Measurements from ENCODE around the gene RXFP1. TPM values are rescaled to one million over a fixed set of nuclear protein-coding genes. Genes with fewer than 3 reads are reported as not detected.
"Not testable (repeated sequence)": the region's sequence is repeated elsewhere in the genome, so short reads cannot be mapped to it uniquely, and the experiment has no call there.

Gene RXFP1
- total RNA-seq, 1 donor from 2014 or later = not detected

DNA sequence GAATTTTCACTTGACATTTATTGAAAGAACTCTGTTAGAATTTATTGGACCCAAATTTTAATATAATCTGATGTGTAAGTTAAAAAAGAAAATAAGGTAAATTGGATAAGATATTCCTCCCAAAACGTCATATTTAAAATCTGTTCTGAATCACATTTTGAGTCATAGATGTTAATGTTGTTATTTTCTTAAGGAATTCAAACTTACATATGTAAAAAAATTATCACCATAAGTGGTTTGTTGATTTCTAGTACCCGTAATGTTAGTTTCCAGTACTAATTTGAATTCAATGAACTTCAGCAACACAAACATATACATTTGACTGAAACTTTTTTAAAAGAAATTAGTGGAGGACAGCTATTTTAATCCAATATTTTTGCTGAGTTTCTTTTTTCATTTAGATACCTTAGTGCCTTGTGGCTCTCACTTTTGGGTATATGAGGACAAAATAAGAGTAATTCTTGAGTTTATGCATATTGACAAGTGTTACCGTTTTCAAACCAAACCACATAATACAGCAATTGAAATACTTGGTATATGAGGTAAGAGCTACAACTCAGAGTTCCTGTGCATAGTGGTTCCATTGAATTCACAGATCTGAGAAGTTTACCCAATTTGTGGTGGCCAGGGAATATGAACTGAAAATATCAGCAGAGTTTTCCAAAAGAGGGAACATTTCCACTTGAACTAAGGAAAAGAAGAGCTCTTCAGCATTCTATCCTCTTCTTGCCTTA, 78.2 kb downstream of the RXFP1 start:
- ATAC-seq = no peak
- intact Hi-C loops (cut with micrococcal nuclease) = no loop called here
- no peak for DNase-seq

DNA sequence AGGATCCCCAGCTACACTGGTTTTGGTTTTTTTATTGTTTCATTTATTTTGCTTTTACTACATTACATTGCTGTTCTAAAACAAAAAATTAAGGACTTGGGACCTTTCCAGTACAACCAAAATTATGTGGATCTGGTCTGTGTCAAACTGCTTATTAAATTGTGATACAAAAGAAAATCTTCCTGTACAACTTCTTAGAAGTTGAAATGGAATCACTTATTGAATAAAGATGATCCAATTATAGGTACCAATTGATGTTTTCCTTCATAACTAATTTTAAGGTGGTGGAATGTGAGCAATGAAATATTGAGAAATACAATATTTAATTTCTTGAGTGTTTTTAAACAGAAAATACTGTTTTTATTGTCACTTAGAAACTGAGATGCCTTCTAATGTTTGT, 82.7 kb downstream of the RXFP1 start:
- ATAC-seq = no peak
- intact Hi-C loops (cut with micrococcal nuclease) = no loop called here
- DNase-seq = no peak

DNA sequence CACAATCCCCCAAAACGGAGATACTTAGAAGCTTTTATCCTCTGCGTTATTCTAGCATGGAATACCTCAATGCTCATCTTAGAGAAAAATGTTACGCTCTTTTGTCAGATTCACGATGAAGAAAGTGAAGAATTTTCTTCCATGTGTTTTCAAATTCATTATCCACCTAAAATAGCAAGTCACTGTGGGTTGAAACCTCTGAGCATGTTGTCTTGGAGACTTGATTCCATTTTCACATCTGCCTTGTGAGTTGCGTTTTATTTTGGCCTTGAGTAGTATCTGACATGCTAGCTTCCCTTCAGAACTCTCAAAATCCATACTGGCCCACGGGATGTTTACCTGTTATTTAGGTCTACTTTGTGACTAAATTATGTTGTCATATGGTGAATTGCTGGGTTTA, 83.7 kb downstream of the RXFP1 start:
- ATAC-seq = no peak
- DNase-seq = no peak
- intact Hi-C loops (cut with micrococcal nuclease) = no loop called here

DNA sequence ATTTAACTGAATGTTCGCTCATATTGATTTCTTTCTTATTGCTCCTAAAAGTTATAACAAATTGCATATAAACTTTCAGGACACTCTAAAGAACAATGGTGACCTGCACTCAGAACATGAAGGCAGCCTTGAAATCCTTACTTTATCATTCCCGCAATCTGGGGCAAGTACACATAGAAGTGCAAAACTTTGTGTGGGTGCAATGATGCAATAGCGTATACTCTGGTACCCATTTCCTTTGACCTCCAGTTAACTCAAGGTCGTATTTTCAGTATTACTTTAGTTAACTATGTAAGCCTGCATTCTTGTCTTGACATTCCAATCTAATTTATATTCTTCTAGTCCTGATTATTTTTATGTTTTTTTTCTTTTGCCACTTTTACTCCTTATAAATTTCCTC, 85.3 kb downstream of the RXFP1 start:
- no peak for ATAC-seq
- DNase-seq = no peak
- intact Hi-C loops (cut with micrococcal nuclease) = no loop called here

DNA sequence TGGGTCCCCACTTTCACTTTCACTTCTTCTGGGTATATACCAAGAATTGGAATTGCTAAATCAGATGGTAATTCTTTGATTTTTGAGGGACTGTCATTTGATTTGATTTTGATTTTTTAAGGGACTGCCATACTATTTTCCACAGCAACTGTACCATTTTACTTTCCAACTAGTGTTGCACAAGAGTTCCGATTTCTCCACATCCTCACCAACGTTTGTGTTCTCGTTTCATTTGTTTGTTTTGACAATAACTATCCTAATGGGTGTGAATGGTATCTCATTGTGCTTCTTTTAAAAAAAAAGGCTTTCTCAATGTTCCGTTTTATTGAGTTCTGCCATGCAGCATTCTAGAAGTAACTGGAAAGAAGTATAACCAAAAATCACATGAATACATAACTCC, 87.4 kb downstream of the RXFP1 start:
- no peak for ATAC-seq
- intact Hi-C loops (cut with micrococcal nuclease) = no loop called here
- DNase-seq = no peak

DNA sequence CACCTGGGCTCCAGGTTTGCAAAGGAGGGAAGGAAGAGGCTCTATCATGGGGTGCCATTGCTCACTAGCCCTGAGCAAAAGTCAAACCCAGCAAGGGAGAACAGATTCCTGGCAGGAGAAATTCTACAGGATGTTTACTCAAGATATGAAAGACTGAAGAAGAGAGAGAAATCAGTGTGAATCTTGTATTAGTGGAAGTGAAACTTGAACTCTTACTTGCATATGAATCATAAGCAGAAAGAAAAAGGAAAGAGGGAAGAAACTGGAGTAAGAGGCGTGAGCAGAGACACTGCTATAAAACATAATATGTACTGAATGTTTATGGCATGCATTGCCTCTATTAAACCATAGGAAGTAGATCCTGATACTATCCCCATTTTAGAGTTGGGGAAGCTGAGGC, 89.1 kb downstream of the RXFP1 start:
- intact Hi-C loops (cut with micrococcal nuclease) = no loop called here
- DNase-seq (no peak), ATAC-seq (no peak)

DNA sequence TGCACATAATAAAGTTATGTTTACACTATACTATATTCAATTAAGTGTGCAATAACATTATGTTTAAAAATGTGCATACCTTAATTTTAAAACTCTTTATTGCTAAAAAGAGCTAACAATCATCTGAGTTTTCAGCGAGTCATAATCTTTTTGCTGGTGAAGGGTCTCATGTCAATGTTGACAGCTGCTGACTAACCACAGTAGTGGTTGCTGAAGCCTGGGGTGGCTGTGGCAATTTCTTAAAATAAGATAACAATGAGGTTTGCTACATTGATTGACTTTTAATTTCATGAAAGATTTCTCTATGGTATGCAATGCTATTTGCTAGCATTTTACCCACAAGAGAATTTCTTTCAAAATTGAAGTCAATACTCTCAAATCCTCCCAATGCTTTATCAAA, 91.4 kb downstream of the RXFP1 start:
- no peak for DNase-seq
- ATAC-seq = no peak
- intact Hi-C loops (cut with micrococcal nuclease) = no loop called here

DNA sequence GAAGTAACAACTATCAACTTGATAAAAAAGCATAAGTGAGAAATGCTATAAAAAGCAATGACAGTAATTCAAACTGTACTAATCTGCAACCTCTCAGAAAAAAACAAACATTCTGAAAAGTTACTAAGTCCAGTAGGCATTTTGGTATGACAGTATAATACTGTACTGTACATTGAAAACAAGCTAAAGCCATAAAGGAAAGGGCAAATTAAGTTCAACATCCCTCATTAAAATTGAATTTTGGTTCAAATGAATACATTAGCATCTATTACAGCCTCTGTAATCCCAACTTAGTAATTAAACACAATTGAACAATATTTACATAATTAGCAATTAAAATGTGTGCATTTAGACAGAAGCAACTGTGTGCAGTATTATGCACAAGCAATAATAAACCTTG, 96.3 kb downstream of the RXFP1 start:
- intact Hi-C loops (cut with micrococcal nuclease) = no loop called here
- DNase-seq = no peak
- no peak for ATAC-seq

DNA sequence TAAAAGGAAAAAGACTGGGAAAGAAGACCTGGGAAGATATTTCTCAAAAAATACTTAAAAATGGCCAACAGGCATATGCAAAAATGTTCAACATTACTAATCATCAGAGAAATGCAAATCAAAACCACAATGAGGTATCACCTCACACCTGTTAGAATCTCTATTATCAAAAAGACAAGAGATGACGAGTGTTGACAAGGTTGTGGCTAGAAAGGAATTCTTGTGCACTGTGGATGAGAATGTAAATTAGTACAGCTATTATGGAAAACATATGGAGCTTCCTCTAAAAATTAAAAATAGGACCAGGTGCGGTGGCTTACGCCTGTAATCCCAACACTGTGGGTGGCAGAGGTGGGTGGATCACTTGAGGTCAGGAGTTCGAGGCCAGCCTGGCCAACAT, 100.0 kb downstream of the RXFP1 start:
- intact Hi-C loops (cut with micrococcal nuclease) = loop anchor here (10.0 kb wide), 1 partner anchor 127 kb away; no protein-coding TSS in a partner anchor
- ATAC-seq (no peak), DNase-seq (no peak)

DNA sequence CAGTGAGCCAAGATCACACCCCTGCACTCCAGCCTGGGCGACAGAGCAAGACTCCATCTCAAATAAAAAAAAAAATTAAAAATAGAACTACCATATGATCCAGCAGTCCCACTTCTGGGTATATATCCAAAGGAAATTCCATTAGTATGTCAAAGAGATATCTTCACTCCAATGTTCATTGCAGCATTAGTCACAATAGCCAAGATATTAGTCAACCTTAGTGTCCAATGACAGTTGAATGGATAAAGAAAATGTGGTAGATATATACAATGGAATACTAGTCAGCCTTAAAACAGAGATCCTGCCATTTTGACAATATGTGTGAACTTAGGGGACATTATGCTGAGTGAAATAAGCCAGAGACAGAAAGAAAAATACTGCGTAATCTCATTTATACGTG, 100.6 kb downstream of the RXFP1 start:
- no peak for ATAC-seq
- no peak for DNase-seq
- intact Hi-C loops (cut with micrococcal nuclease) = loop anchor here (10.0 kb wide), 1 partner anchor 127 kb away; no protein-coding TSS in a partner anchor

DNA sequence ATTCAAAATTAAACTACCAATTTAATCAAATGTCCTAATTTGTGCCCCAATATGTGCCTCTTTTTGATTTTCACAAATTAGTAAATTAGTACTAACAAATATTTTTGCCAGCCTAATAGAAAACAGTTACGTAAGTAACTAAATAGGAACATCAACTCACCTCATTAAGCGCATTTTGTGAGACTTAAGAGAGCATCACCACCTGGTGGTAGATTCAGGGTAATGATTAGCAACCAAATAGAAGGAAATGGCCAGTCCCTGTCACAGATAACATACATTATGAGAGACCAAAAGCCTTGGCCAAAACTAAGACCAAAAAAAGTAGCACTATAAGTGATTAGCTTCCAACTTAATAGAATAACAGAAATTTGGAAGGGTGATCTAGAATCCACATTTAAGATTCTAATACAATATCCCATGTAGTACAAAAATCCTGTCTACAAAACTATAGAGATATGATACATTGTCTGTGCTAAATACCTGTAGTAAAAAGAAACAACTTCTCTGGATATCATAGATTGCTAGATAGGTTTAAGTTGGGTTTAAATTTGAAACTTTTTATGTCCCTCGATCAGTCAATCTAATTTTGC, 103.3 kb downstream of the RXFP1 start:
- intact Hi-C loops (cut with micrococcal nuclease) = loop anchor here (2.0 to 10.0 kb wide), 2 partner anchors 130 to 372 kb away; no protein-coding TSS in a partner anchor
- DNase-seq = no peak
- peak; percentile 86 for ATAC-seq

DNA sequence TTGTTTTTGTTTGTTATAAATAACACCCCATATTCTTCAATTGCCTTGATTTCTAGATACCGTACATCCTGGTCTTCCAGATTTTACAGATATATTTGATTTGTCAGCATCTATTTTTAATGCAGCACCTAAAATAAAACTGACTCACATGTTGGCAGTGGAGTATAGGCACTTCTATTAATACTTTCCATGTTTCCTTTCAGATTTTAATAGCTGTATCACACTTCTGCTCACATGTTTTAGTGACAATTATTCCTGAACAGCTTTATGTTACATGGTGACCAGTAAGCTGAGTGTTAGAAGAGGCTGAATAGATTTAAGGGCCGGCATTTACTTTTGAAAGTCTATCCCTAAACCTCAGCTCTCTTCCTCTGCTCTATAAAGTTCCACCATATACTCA, 103.9 kb downstream of the RXFP1 start:
- intact Hi-C loops (cut with micrococcal nuclease) = loop anchor here (2.0 to 10.0 kb wide), 2 partner anchors 131 to 373 kb away; no protein-coding TSS in a partner anchor
- DNase-seq (no peak), ATAC-seq (peak; percentile 94)

DNA sequence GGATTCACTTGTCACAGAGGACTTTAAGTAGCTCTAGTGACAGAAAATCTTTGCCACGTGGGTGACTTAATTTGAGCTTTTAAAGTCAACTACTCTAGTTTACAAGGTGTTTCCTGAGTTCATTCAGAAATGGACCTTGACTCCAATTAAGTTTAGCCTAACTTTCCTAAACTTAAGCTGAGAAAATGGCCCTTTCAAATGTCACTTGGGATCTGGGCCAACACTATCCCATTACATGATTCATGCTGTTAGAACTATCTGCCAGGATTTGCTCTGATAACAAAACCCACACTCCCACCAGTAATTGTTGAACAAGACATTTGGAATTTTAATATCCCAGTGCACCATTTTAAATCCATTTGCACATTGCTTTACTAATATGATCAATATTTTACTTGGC, 109.2 kb downstream of the RXFP1 start:
- ATAC-seq = no peak
- intact Hi-C loops (cut with micrococcal nuclease) = no loop called here
- DNase-seq = no peak

DNA sequence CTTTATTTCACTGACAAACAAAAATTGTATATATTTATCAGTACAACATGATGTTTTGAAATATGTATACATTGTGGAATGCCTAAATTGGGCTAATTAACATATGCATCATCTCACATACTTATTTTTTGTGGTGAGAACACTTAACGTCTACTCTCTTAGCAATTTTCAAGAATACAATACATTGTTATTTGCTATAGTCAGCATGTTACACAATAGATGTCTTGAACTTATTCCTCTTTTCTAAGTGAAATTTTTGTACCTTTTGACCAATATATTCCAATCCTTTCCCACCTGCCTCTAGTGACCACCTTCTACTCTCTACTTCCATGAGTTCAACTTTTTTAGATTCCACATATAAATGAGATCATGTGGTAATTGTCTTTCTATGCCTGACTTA, 114.9 kb downstream of the RXFP1 start:
- DNase-seq = no peak
- no peak for ATAC-seq
- intact Hi-C loops (cut with micrococcal nuclease) = no loop called here

DNA sequence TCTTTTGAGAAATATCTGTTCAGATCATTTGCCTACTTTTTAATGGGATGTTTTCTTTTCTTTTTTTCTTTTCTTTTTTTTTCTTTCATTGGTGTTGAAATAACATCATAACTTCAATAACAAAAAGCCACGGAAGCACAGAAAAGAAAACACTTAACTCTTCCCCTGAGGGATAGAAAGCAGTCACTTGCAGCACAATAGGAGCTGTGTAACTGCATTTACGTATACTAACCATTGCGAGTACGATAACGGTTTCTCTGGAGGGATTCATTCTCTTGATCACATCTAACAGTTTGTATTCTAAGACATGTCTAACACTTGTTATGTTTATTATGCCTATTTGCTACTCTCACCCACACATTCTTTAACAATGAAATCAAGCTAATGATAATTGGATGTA, 122.7 kb downstream of the RXFP1 start:
- DNase-seq = no peak
- intact Hi-C loops (cut with micrococcal nuclease) = no loop called here
- ATAC-seq = no peak

DNA sequence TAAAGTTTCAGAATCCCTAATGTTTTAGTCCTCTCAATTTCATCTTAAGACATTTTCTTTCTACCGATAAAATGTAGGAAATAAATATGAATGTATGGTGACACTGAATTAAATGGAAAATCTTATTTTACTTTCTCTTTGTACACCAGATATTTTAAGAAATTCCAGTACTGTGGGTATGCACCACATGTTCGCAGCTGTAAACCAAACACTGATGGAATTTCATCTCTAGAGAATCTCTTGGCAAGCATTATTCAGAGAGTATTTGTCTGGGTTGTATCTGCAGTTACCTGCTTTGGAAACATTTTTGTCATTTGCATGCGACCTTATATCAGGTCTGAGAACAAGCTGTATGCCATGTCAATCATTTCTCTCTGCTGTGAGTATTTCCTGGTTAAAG, 123.1 kb downstream of the RXFP1 start:
- intact Hi-C loops (cut with micrococcal nuclease) = no loop called here
- no peak for ATAC-seq
- DNase-seq = no peak

DNA sequence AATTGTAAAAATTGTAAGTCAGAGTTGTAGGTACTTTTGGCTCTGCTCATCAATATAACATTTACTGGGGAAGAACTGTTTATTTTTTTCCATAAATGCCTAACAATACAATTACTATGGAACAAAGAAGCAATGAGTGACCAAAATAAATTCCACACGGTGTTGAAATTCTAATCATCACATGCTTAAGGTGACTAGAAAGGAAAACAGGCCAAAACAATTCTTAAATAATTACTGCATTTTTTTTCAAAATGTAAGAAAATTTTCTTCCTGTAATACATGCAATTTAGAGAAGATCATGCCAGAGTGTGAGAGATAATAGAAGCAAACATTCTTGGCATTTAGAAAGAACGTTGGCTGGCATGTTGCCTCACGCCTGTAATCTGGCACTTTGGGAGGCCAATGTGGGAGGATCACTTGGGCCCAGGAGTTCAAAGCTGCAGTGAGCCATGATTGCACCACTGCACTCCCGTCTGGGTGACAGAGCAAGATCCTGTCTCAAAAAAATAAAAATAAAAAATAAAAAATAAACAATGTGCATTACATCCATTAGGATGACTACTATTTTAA, 127.5 kb downstream of the RXFP1 start:
- intact Hi-C loops (cut with micrococcal nuclease) = no loop called here
- ATAC-seq (no peak), DNase-seq (no peak)

DNA sequence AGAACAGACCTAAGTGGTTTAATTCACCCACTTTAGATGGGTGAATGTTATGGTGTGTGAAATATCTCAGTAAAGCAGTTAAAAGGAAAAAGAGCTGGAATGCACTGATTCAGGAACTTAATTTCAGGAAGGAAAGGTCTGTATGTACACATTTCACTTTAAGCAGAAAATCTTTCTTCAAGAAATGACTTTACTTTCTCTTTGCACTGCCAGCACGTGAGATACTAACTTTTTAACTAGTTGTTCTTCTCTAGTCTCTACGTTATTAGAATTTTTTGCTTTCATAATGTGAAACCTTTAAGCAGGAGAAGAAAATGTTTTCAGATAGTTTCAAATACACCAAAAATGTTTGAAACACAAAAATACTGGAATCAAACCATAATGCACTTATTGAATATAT, 131.2 kb downstream of the RXFP1 start:
- intact Hi-C loops (cut with micrococcal nuclease) = no loop called here
- ATAC-seq = no peak
- no peak for DNase-seq

DNA sequence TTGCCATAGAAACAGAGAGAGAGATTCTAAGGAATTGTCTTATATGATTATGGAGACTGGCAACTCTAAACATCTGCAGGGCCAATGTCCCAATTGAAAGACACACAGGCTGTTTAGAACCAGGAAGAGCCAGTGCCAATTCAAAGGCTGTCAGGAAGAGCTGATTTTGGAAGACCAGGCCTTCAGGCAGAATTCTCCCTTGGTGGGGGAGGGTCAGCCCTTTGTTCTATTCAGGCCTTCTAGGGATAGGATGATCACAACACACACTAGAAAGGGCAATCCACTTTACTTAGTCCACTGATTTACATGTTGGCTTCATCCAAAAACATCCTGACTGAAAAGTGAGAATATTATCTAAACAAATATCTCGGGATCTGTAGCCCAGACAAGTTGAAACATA, 134.8 kb downstream of the RXFP1 start:
- DNase-seq (no peak), ATAC-seq (no peak)
- intact Hi-C loops (cut with micrococcal nuclease) = no loop called here

DNA sequence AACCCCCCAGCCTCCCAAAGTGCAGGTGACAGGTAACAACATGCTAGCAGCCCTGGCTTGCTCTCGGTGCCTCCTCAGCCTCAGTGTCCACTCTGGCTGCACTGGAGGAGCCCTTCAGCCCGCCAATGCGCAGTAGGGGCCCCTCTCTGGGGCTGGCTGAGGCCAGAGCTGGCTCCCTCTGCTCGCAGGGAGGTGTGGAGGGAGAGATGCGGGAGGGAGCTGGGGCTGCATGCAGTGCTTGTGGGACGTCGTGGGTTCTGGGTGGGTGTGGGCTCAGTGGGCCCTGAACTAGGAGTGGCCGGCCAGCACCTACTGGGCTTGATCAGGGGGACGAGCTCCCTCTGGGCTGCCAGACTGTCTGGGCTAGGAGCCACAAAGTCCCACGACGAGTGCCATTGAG, 135.6 kb downstream of the RXFP1 start:
- intact Hi-C loops (cut with micrococcal nuclease) = no loop called here
- ATAC-seq (no peak), DNase-seq (no peak)

DNA sequence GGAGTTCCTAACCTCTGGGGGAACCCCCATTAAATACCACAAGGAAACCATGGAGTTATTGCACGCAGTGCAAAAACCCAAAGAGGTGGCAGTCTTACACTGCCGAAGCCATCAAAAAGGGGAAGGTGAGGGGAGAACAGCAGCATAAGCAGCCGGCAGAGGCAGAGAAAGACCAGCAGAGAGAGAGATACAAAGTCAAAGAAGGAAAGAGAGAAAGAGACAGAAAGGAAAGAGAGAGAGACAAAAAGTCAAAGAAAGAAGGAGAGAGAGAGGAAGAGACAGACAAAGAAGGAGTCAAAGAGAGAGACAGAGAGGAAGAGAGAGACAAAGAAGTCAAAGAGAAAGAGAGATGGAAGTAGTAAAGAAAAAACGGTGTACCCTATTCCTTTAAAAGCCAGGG, 141.6 kb downstream of the RXFP1 start:
- intact Hi-C loops (cut with micrococcal nuclease) = not testable (repeated sequence)

More for the DNA sequence above, 141.6 kb downstream of the RXFP1 start:
- DNase-seq, ATAC-seq: not testable (repeated sequence)

Data from left ventricle myocardium superior (tissue), 1 donor.